Type B pancreatic cell (in vitro differentiated cells): ENCODE results near the gene CAMTA1. TPM values are rescaled to one million over a fixed set of nuclear protein-coding genes. Genes with fewer than 3 reads are reported as not detected.
"Not testable (repeated sequence)": the region's sequence is repeated elsewhere in the genome, so short reads cannot be mapped to it uniquely, and the experiment has no call there.

Experiments used
- DNase-seq: peaks from one replicate; pipeline ENCODE4 v3.0.0; 2021; ENCODE audit warnings: mixed read lengths; ENCODE audit not compliant: unreplicated experiment; ENCODE audit errors: extremely low spot score
- H3K27ac Mint-ChIP-seq: 2 replicates; pipeline ENCODE4 v1.8.0; 2021; ENCODE audit warnings: mild to moderate bottlenecking, mixed read lengths
- H3K27me3 Mint-ChIP-seq: 2 replicates; pipeline ENCODE4 v1.8.0; 2021; ENCODE audit warnings: mixed read lengths
- H3K36me3 Mint-ChIP-seq: 2 replicates; pipeline ENCODE4 v1.8.0; 2021; ENCODE audit warnings: mixed read lengths
- H3K4me1 Mint-ChIP-seq: one replicate; pipeline ENCODE4 v1.8.0; 2021; ENCODE audit warnings: mixed read lengths; ENCODE audit not compliant: unreplicated experiment
- H3K4me3 Mint-ChIP-seq: 2 replicates; pipeline ENCODE4 v1.8.0; 2021; ENCODE audit warnings: mild to moderate bottlenecking, mixed read lengths
- H3K9me3 Mint-ChIP-seq: 2 replicates; pipeline ENCODE4 v1.8.0; 2021; ENCODE audit warnings: mixed read lengths
- CTCF ChIP-seq: fragments of 200-600 bp; sonication (generic); conservative IDR thresholded peaks from 2 replicates; pipeline ENCODE4 v1.5.0; 2021; ENCODE audit warnings: antibody characterized with exemption, mild to moderate bottlenecking
- total RNA-seq: library from RNA; stranded (reverse); gene quantifications from 2 replicates; pipeline ENCODE4 v1.2.1, GENCODE V29; 2021; ENCODE audit warnings: low replicate concordance

The CAMTA1 gene
- total RNA-seq, 1 donor from 2014 or later: 82.5 TPM

- Mint-ChIP-seq H3K4me3 (no peak overlapping the region), H3K27ac (no peak overlapping the region), H3K9me3 (peaks cover 5% of the 10 kb centered on the region), H3K4me1 (peaks cover 12% of the 10 kb centered on the region), H3K27me3 (no peaks in the 10 kb centered on the region), H3K36me3 (peaks cover 20% of the 10 kb centered on the region)
- TF ChIP-seq CTCF: no peak
- DNase-seq: no peak
Measured at GRCh38 chr1:6827630-6828165, 42.4 kb downstream of the CAMTA1 start.

DNA sequence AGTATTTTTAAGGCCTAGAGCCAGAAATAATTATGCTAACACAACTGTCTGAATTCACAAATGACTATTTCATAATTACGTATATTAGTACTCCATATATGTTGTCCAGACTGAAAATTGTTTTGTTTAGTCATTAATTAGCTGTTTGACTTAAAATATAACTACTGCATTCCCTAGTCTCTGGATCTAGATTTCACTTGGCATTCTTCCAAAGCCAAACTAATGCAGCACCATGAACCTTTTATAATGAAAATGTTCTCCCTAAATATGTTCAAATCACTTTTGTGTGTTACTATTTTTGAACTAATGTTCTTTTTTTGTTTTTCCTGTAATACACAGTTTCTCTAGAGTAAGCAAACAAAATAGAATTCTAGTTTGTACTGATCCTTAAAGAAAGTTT lies 46.1 kb downstream of the CAMTA1 start:
- Mint-ChIP-seq H3K4me1 (peaks cover 3% of the 10 kb centered on the region), H3K27me3 (no peaks in the 10 kb centered on the region), H3K9me3 (peaks cover 5% of the 10 kb centered on the region), H3K27ac (no peak overlapping the region), H3K4me3 (no peak overlapping the region), H3K36me3 (peaks cover 18% of the 10 kb centered on the region)
- no peak for TF ChIP-seq CTCF
- DNase-seq: no peak

DNA sequence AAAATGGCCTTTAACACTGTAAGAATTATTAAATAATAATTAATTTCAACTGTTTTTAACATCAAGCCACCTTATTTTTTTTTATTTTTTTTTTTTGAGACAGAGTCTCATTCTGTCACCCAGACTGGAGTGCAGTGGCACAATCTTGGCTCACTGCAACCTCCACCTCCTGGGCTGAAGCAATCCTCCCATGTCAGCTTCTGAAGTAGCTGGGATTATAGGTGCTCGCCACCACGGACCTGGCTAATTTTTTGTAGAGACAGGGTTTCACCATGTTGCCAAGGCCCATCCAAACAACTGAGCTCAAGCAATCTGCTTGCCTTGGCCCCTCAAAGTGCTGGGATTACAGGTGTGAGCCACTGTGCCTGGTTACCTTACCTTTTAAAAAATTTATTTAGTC lies 46.8 kb downstream of the CAMTA1 start:
- H3K4me1 Mint-ChIP-seq, DNase-seq, H3K27ac Mint-ChIP-seq, H3K4me3 Mint-ChIP-seq, H3K9me3 Mint-ChIP-seq, H3K27me3 Mint-ChIP-seq: not testable (repeated sequence)
- peaks cover 18% of the 10 kb centered on the region for H3K36me3 Mint-ChIP-seq

DNA sequence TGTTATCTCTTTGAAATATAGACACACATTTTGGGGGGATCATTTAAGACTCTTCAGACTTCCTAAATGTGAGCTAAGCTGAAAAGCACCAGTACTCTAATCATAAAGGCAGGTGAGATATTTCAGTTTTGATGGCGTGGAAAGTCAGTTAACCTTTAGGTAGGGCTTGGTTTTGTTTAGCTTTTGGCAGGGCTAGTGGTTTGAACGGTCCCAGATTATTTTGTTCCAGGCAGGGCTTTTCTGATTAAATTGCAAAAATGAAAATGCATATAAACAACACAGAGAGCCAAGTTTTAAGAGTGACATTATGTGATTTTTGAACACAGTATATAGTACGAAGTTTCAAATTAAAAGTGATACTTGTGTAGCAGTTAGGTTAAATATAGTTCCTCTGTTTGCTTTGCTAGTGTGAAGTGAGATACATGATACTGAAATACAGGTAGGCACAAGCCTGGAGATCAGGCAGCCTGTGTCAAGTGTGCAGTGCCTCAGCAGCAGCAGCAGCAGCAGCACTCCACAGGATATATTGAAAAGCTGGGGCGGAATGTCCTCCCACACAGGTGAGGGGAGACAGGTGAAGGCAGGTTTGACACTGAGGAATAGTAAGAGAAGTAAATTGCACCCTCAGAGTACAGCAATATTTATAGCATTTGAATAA lies 47.4 kb downstream of the CAMTA1 start:
- H3K9me3 Mint-ChIP-seq: peaks cover 5% of the 10 kb centered on the region
- H3K27ac Mint-ChIP-seq: no peak overlapping the region
- DNase-seq: no peak
- no peak for TF ChIP-seq CTCF
- H3K4me1 Mint-ChIP-seq: peaks cover 3% of the 10 kb centered on the region
- no peaks in the 10 kb centered on the region for H3K27me3 Mint-ChIP-seq
- peaks cover 14% of the 10 kb centered on the region for H3K36me3 Mint-ChIP-seq
- no peak overlapping the region for H3K4me3 Mint-ChIP-seq

DNA sequence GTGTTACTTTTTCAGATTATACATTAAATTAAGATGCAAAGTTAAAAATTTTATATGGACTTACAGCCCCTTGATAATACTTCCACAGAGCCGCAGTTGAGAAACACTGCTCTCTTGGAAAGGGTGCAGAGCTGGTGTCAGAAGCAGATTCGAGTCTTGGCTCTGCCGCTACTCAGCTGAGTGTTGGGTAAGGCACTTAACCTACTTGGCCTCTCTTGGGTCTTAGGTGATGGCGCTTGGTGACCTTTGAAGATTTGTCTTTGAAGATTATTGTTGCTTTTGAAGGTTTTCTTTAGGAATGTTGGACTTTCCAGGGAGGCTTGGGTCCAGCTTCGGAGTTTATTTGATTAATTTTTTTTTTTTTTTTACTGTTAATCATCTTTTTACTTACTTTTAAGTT lies 48.5 kb downstream of the CAMTA1 start:
- peaks cover 5% of the 10 kb centered on the region for H3K9me3 Mint-ChIP-seq
- TF ChIP-seq CTCF: no peak
- peaks cover 3% of the 10 kb centered on the region for H3K4me1 Mint-ChIP-seq
- H3K36me3 Mint-ChIP-seq: peaks cover 9% of the 10 kb centered on the region
- H3K27me3 Mint-ChIP-seq: no peaks in the 10 kb centered on the region
- H3K4me3 Mint-ChIP-seq: no peak overlapping the region
- no peak overlapping the region for H3K27ac Mint-ChIP-seq
- DNase-seq: no peak

GRCh38 chr1:6834366-6834765 lies 49.1 kb downstream of the CAMTA1 start:
- no peak for TF ChIP-seq CTCF
- Mint-ChIP-seq H3K36me3 (peaks cover 7% of the 10 kb centered on the region), H3K9me3 (peaks cover 4% of the 10 kb centered on the region), H3K27me3 (no peaks in the 10 kb centered on the region), H3K4me1 (peaks cover 3% of the 10 kb centered on the region), H3K4me3 (no peak overlapping the region), H3K27ac (no peak overlapping the region)
- DNase-seq: no peak
